Esophagus muscularis mucosa (tissue), 4 donors: ENCODE results near the gene ZNF746. TPM values are rescaled to one million over a fixed set of nuclear protein-coding genes. Genes with fewer than 3 reads are reported as not detected.
A peak's percentile ranks its signal among the peaks of the same experiment; 100 is the strongest.

Experiments
- DNase-seq: peaks from one replicate; pipeline ENCODE4 v3.0.0-alpha.2; 2017; ENCODE audit errors: extremely low spot score
- H3K27ac ChIP-seq, 4 donors: fragments of 200-600 bp; sonication (generic); replicated peaks in 1 of 4; 1 replicate in 3 of 4; 2 replicates in 1 of 4; pipeline ENCODE4 v1.5.1; 2016 to 2019; ENCODE audit warnings: mild to moderate bottlenecking in 1 of 4
- H3K27me3 ChIP-seq, 4 donors: fragments of 200-600 bp; sonication (generic); one replicate each; pipeline versions ENCODE4 v1.5.1 to v1.6.0; 2016 to 2019
- H3K36me3 ChIP-seq, 4 donors: fragments of 200-600 bp; sonication (generic); one replicate each; pipeline ENCODE4 v1.5.1; 2016 to 2019
- H3K4me1 ChIP-seq, 4 donors: fragments of 200-600 bp; sonication (generic); one replicate each; pipeline ENCODE4 v1.5.1; 2016 to 2019
- H3K4me3 ChIP-seq, 4 donors: fragments of 200-600 bp; sonication (generic); 1 replicate in 2 of 4; 2 replicates in 2 of 4; pipeline ENCODE4 v1.5.1; 2016 to 2019; ENCODE audit warnings: mild to moderate bottlenecking in 4 of 4, moderate library complexity in 1 of 4
- H3K9me3 ChIP-seq, 4 donors: fragments of 200-600 bp; sonication (generic); 1 replicate in 3 of 4; 2 replicates in 1 of 4; pipeline ENCODE4 v1.5.1; 2016 to 2019
- CTCF ChIP-seq, 3 experiments: fragments of 200-600 bp in 2 of 3; fragments of 450-650 bp in 1 of 3; sonication (generic) in 2 of 3; IDR thresholded peaks; one replicate each; pipeline ENCODE4 v1.5.1; 2017 to 2019; ENCODE audit warnings: antibody characterized with exemption in 3 of 3, mild to moderate bottlenecking in 2 of 3, moderate library complexity in 1 of 3
- EP300 ChIP-seq: sonication (generic); formaldehyde crosslinking; IDR thresholded peaks from one replicate; pipeline ENCODE4 v1.6.1; 2017; ENCODE audit warnings: antibody characterized with exemption
- POLR2A ChIP-seq: fragments of 450-650 bp; IDR thresholded peaks from one replicate; pipeline ENCODE4 v1.6.1; 2017; ENCODE audit warnings: antibody characterized with exemption, moderate library complexity, mild to moderate bottlenecking, low read depth
- POLR2AphosphoS5 ChIP-seq, 2 donors: sonication (generic); formaldehyde crosslinking; IDR thresholded peaks; one replicate each; pipeline ENCODE4 v1.6.1; 2017; ENCODE audit warnings: antibody characterized with exemption in 2 of 2
- WGBS: methylation state at CpG from one replicate; pipeline ENCODE4 v1.1.5; 2018; 5-methylcytosine and 5-hydroxymethylcytosine counted together
- intact Hi-C: fragments of 100-400 bp; cut with DNase I; formaldehyde crosslinking; loops from one replicate; pipeline ENCODE4 v1.15.1; 2023
- total RNA-seq, 4 donors: library from RNA; depleted of rRNA; stranded (reverse); fragments of >200 nt; gene quantifications; one replicate each; pipeline versions ENCODE4 v1.1.0 to v1.2.1, GENCODE V29; 2016

Gene ZNF746
- total RNA-seq, 4 donors from 2014 or later: 20.9 to 28.7 (median 27.9) TPM

- H3K27me3 ChIP-seq: peaks cover 0 to 8% (median 0%) of the 10 kb centered on the region in 4 donors
- intact Hi-C loops: no loop called here
- TF ChIP-seq POLR2AphosphoS5 (IDR thresholded peaks at IDR 0.05) (no peak), POLR2A (no peak), EP300 (no peak), CTCF (IDR thresholded peaks at IDR 0.05) (no peak)
- no peak overlapping the region for H3K27ac ChIP-seq
- DNase-seq: no peak
- H3K4me1 ChIP-seq: peaks cover 13 to 22% (median 22%) of the 10 kb centered on the region in 4 donors
- H3K4me3 ChIP-seq: no peak overlapping the region
- H3K9me3 ChIP-seq: no peaks in the 10 kb centered on the region
- no peaks in the 10 kb centered on the region for H3K36me3 ChIP-seq
These were observed 2.6 kb upstream of the ZNF746 start for GRCh38 chr7:149500201-149500600.

- intact Hi-C loops: loop anchor here (5.0 kb wide), 2 partner anchors 77 to 128 kb away; no protein-coding TSS in a partner anchor
- H3K27me3 ChIP-seq: peaks cover 0 to 8% (median 0%) of the 10 kb centered on the region in 4 donors
- peaks cover 18 to 32% (median 31%) of the 10 kb centered on the region in 4 donors for H3K4me1 ChIP-seq
- 91% methylated on average over 6 of the region's 6 CpGs for WGBS
- TF ChIP-seq POLR2AphosphoS5 (IDR thresholded peaks at IDR 0.05) (no peak), EP300 (no peak), CTCF (IDR thresholded peaks at IDR 0.05) (no peak), POLR2A (no peak)
- no peak overlapping the region for H3K27ac ChIP-seq
- no peak overlapping the region for H3K4me3 ChIP-seq
- H3K9me3 ChIP-seq: no peaks in the 10 kb centered on the region
- no peak for DNase-seq
- peaks cover 4 to 7% (median 4%) of the 10 kb centered on the region in 4 donors for H3K36me3 ChIP-seq
These were observed 1.2 kb upstream of the ZNF746 start for GRCh38 chr7:149498811-149499210.

GRCh38 chr7:149496642-149497391, 792 bp downstream of the ZNF746 start:
- H3K27ac ChIP-seq: peak overlapping the region; percentile 91 to 94 (median 94)
- intact Hi-C loops: loop anchor here (5.0 kb wide), 2 partner anchors 75 to 130 kb away; no protein-coding TSS in a partner anchor
- DNase-seq: no peak

GRCh38 chr7:149495785-149496641, 1.6 kb downstream of the ZNF746 start:
- no peaks in the 10 kb centered on the region for H3K27me3 ChIP-seq
- H3K36me3 ChIP-seq: peaks cover 32 to 35% (median 32%) of the 10 kb centered on the region in 4 donors
- WGBS: 31% methylated on average over 13 of the region's 13 CpGs
- intact Hi-C loops: loop anchor here (5.0 kb wide), 2 partner anchors 74 to 131 kb away; no protein-coding TSS in a partner anchor
- peaks cover 18 to 32% (median 31%) of the 10 kb centered on the region in 4 donors for H3K4me1 ChIP-seq
- TF ChIP-seq CTCF (IDR thresholded peaks at IDR 0.05) (no peak), EP300 (no peak), POLR2AphosphoS5 (IDR thresholded peaks at IDR 0.05) (no peak), POLR2A (no peak)
- no peaks in the 10 kb centered on the region for H3K9me3 ChIP-seq
- peak overlapping the region; percentile 82 to 95 (median 88) for H3K4me3 ChIP-seq
- H3K27ac ChIP-seq: peak overlapping the region; percentile 91 to 94 (median 94)
- DNase-seq: no peak

More at GRCh38 chr7:149496642-149497391, 792 bp downstream of the ZNF746 start:
- peak overlapping the region; percentile 82 to 95 (median 88) for H3K4me3 ChIP-seq
- H3K9me3 ChIP-seq: no peaks in the 10 kb centered on the region
- peaks cover 18 to 32% (median 31%) of the 10 kb centered on the region in 4 donors for H3K4me1 ChIP-seq
- H3K36me3 ChIP-seq: peaks cover 24 to 27% (median 24%) of the 10 kb centered on the region in 4 donors
- no peak for TF ChIP-seq EP300
- TF ChIP-seq POLR2A: no peak
- TF ChIP-seq CTCF (IDR thresholded peaks at IDR 0.05): no peak
- TF ChIP-seq POLR2AphosphoS5 (IDR thresholded peaks at IDR 0.05): no peak
- H3K27me3 ChIP-seq: peaks cover 0 to 3% (median 0%) of the 10 kb centered on the region in 4 donors
- 5% methylated on average over 25 of the region's 51 CpGs for WGBS
